Prostate gland (tissue), 2 donors: Measurements from ENCODE around the gene GPAT3.

ENCODE experiments used
- POLR2A ChIP-seq: fragments of 450-650 bp; IDR thresholded peaks from one replicate; pipeline ENCODE4 v1.6.1; 2016; ENCODE audit warnings: antibody characterized with exemption, mild to moderate bottlenecking
- TF ChIP-seq, protein P1 (sequence below), 4 experiments: fragments of 200-600 bp in 2 of 4; fragments of 450-650 bp in 2 of 4; sonication (generic) in 2 of 4; IDR thresholded peaks; 1 replicate in 3 of 4; 2 replicates in 1 of 4; pipeline ENCODE4 v1.5.1; 2016 to 2019; ENCODE audit warnings: antibody characterized with exemption in 4 of 4, mild to moderate bottlenecking in 2 of 4, moderate library complexity in 2 of 4

DNA sequence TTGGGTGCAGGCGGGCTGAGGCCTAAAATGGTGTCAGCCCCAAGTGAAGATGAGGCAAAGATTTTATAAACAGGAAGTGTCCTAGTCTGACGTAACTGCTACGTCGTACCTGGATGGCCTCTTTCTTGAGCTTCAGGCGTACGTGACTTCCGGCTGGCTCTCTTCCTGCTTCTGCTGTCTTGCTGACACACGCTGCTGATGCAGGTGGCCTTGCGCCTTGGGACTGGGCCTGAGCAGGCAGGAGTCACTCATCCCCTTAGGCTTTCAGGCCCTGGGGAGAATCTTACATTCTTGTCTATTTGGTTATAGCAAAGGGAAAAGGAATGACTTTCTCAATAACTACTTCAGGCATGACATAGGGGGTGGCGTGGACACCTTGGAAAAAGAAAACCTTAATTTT is 30.9 kb upstream of the GPAT3 start:
- no peak for TF ChIP-seq POLR2A
- TF ChIP-seq, protein P1, sequence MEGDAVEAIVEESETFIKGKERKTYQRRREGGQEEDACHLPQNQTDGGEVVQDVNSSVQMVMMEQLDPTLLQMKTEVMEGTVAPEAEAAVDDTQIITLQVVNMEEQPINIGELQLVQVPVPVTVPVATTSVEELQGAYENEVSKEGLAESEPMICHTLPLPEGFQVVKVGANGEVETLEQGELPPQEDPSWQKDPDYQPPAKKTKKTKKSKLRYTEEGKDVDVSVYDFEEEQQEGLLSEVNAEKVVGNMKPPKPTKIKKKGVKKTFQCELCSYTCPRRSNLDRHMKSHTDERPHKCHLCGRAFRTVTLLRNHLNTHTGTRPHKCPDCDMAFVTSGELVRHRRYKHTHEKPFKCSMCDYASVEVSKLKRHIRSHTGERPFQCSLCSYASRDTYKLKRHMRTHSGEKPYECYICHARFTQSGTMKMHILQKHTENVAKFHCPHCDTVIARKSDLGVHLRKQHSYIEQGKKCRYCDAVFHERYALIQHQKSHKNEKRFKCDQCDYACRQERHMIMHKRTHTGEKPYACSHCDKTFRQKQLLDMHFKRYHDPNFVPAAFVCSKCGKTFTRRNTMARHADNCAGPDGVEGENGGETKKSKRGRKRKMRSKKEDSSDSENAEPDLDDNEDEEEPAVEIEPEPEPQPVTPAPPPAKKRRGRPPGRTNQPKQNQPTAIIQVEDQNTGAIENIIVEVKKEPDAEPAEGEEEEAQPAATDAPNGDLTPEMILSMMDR (IDR thresholded peaks at IDR 0.05), result no peak
